B cell (primary cell): ENCODE results near the gene HES1. TPM values are rescaled to one million over a fixed set of nuclear protein-coding genes. Genes with fewer than 3 reads are reported as not detected.

ENCODE experiments used
- ATAC-seq: fragments of 200-7000 bp; cut with Tn5 transposase; one replicate; pipeline ENCODE4 v1.10.0; 2021; ENCODE audit warnings: low read depth, mild to moderate bottlenecking, moderate number of reproducible peaks, moderate library complexity
- CTCF ChIA-PET: fragments of 350-600 bp; sonication (Branson Sonifier 250); formaldehyde crosslinking; loops from one replicate; lab custom pipeline; 2021; ENCODE audit warnings: antibody characterized with exemption, inconsistent platforms; lab: Charles Lee
- POLR2A ChIA-PET: fragments of 350-600 bp; sonication (Branson Sonifier 250); formaldehyde crosslinking; loops from one replicate; lab custom pipeline; 2021; ENCODE audit warnings: antibody characterized with exemption; lab: Charles Lee
- DNase-seq: peaks from one replicate; pipeline ENCODE4 v3.0.0; 2013
- H2AFZ ChIP-seq: 2 replicates; pipeline ENCODE4 v1.6.1; 2012; ENCODE audit warnings: mild to moderate bottlenecking, low read depth, low read length; ENCODE audit not compliant: insufficient read depth, poor library complexity, severe bottlenecking
- H3K27ac ChIP-seq, 2 donors: 1 replicate in 1 of 2; 2 replicates in 1 of 2; pipeline ENCODE4 v1.5.1; 2012 to 2013; ENCODE audit warnings: low read length in 2 of 2, mild to moderate bottlenecking in 2 of 2, moderate library complexity in 1 of 2
- H3K27me3 ChIP-seq, 4 experiments: fragments of 200-600 bp in 1 of 4; sonication (generic) in 1 of 4; replicated peaks in 1 of 4; 1 replicate in 2 of 4; 2 replicates in 2 of 4; pipeline versions ENCODE4 v1.6.1 to v1.7.0; 2013 to 2016; ENCODE audit warnings: low read length in 3 of 4, mild to moderate bottlenecking in 2 of 4, mixed read lengths in 1 of 4, moderate library complexity in 1 of 4; ENCODE audit not compliant: insufficient read depth in 4 of 4, control insufficient read depth in 3 of 4; ENCODE audit errors: control extremely low read depth in 1 of 4
- H3K36me3 ChIP-seq, 2 experiments: replicated peaks in 1 of 2; 1 replicate in 1 of 2; 2 replicates in 1 of 2; pipeline versions ENCODE4 v1.6.1 to v1.7.1; 2013; ENCODE audit warnings: low read length in 1 of 2; ENCODE audit not compliant: insufficient read depth in 2 of 2, control insufficient read depth in 1 of 2; ENCODE audit errors: control extremely low read depth in 1 of 2, extremely low read depth in 1 of 2
- H3K4me1 ChIP-seq, 2 donors: fragments of 200-600 bp in 1 of 2; sonication (generic) in 1 of 2; 1 replicate in 1 of 2; 2 replicates in 1 of 2; pipeline versions ENCODE4 v1.5.1 to v1.6.1; 2013 to 2017; ENCODE audit warnings: low read length in 2 of 2; ENCODE audit not compliant: control insufficient read depth in 2 of 2, insufficient read depth in 2 of 2
- H3K4me2 ChIP-seq: replicated peaks from 2 replicates; pipeline ENCODE3; 2012; ENCODE audit warnings: mild to moderate bottlenecking, low read depth, low read length; ENCODE audit not compliant: poor library complexity, severe bottlenecking
- H3K4me3 ChIP-seq, 5 experiments: fragments of 200-600 bp in 1 of 5; sonication (generic) in 1 of 5; 1 replicate in 3 of 5; 2 replicates in 2 of 5; pipeline versions ENCODE4 v1.5.1 to v1.7.0; 2011 to 2016; ENCODE audit warnings: low read length in 4 of 5, mild to moderate bottlenecking in 4 of 5, low read depth in 2 of 5, control low read depth in 1 of 5, moderate library complexity in 1 of 5; ENCODE audit not compliant: insufficient read depth in 1 of 5; ENCODE audit errors: control extremely low read depth in 1 of 5, extremely low read depth in 1 of 5
- H3K79me2 ChIP-seq: fragments of 200-600 bp; sonication (generic); one replicate; pipeline ENCODE4 v1.6.0; 2016; ENCODE audit warnings: low read length; ENCODE audit not compliant: control insufficient read depth, insufficient read depth
- H3K9ac ChIP-seq: fragments of 200-600 bp; sonication (generic); 2 replicates; pipeline ENCODE4 v1.6.1; 2017; ENCODE audit warnings: mild to moderate bottlenecking, low read length, moderate library complexity
- H3K9me3 ChIP-seq, 3 donors: one replicate each; pipeline versions ENCODE4 v1.6.1 to v1.7.1; 2013; ENCODE audit warnings: low read length in 2 of 3; ENCODE audit not compliant: control insufficient read depth in 2 of 3, insufficient read depth in 1 of 3; ENCODE audit errors: control extremely low read depth in 1 of 3
- H4K20me1 ChIP-seq: 2 replicates; pipeline ENCODE4 v1.6.0; 2012; ENCODE audit warnings: mild to moderate bottlenecking, low read length; ENCODE audit not compliant: insufficient read depth, control insufficient read depth, poor library complexity, severe bottlenecking
- H3K27ac Mint-ChIP-seq: one replicate; pipeline ENCODE4 v1.8.0; 2021; ENCODE audit warnings: mixed read lengths
- H3K27me3 Mint-ChIP-seq: one replicate; pipeline ENCODE4 v1.8.0; 2021; ENCODE audit warnings: mixed read lengths
- H3K4me1 Mint-ChIP-seq: one replicate; pipeline ENCODE4 v1.8.0; 2021; ENCODE audit warnings: mixed read lengths
- H3K4me3 Mint-ChIP-seq: one replicate; pipeline ENCODE4 v1.8.0; 2021; ENCODE audit warnings: mixed read lengths
- H3K9me3 Mint-ChIP-seq: one replicate; pipeline ENCODE4 v1.8.0; 2022; ENCODE audit warnings: mixed read lengths; ENCODE audit not compliant: insufficient read depth
- EZH2 ChIP-seq: IDR thresholded peaks from 2 replicates; pipeline ENCODE4 v1.6.1; 2012; ENCODE audit warnings: borderline replicate concordance, low read depth, mild to moderate bottlenecking, moderate library complexity, low read length; ENCODE audit not compliant: insufficient read depth, poor library complexity, severe bottlenecking
- WGBS: methylation state at CpG from one replicate; pipeline ENCODE4 v1.1.5; 2013; ENCODE audit warnings: missing lambda C conversion rate; ENCODE audit not compliant: insufficient coverage; 5-methylcytosine and 5-hydroxymethylcytosine counted together
- intact Hi-C: fragments of 100-400 bp; cut with micrococcal nuclease; formaldehyde crosslinking; loops from one replicate; pipeline ENCODE4 v1.10.0; 2022
- polyA plus RNA-seq: library from polyadenylated mRNA; depleted of rRNA; stranded (reverse); fragments of >200 nt; gene quantifications from 2 replicates; pipeline ENCODE4 v1.2.3, GENCODE V29; 2012
- total RNA-seq, 2 donors: library from RNA; stranded (reverse); fragments of 120-200 nt in 1 of 2; gene quantifications; 1 replicate in 1 of 2; 2 replicates in 1 of 2; pipeline versions ENCODE4 v1.2.3 to v1.2.4, GENCODE V29; 2013 to 2022
- TF ChIP-seq, protein P1 (sequence below): fragments of 200-600 bp; IDR thresholded peaks from one replicate; pipeline ENCODE4 v1.8.0; 2022; ENCODE audit warnings: antibody characterized with exemption, mild to moderate bottlenecking

HES1 gene
- total and polyA plus RNA-seq, 2 donors (not counting 1 experiment from before 2014, with no cell fraction given) = 2.4 to 60.3 TPM

DNA sequence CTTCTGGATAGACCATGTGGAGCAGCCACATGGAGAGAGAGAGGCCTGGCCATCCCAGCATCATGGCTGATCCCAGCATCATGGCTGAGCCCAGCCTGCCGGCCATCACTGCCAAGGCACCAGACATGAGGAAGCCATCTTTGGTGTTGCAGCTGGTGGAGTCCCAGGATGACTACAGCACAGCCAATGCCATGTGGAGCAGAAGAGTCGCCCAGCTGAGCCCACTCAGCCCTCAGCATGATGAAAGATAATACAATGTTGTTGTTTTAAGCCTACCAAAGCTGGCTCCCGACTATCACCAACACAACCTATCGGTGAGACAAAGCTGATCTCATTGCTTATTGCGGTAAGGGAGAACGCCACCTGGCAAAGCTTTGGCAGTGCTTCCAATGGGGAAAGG, 18.4 kb downstream of the HES1 start:
- no peak overlapping the region for H3K4me3 Mint-ChIP-seq
- no peaks in the 10 kb centered on the region for H3K36me3 ChIP-seq
- H3K4me2 ChIP-seq = no peak overlapping the region
- H3K27ac Mint-ChIP-seq = no peak overlapping the region
- H3K4me1 Mint-ChIP-seq = no peaks in the 10 kb centered on the region
- ChIA-PET POLR2A (no interaction called here), CTCF (no interaction called here)
- H3K27me3 ChIP-seq = peaks cover 0 to 20% (median 6%) of the 10 kb centered on the region in 4 experiments
- no peaks in the 10 kb centered on the region for H3K9me3 Mint-ChIP-seq
- no peaks in the 10 kb centered on the region for H4K20me1 ChIP-seq
- H3K9me3 ChIP-seq = peaks cover 0 to 9% (median 1%) of the 10 kb centered on the region in 3 donors
- H3K4me1 ChIP-seq = no peaks in the 10 kb centered on the region
- DNase-seq (no peak), ATAC-seq (no peak)
- H3K27ac ChIP-seq = no peak overlapping the region
- WGBS = 100% methylated on average over 3 of the region's 6 CpGs
- intact Hi-C loops = no loop called here
- no peaks in the 10 kb centered on the region for H3K79me2 ChIP-seq
- TF ChIP-seq EZH2 = no peak
- TF ChIP-seq, protein P1, sequence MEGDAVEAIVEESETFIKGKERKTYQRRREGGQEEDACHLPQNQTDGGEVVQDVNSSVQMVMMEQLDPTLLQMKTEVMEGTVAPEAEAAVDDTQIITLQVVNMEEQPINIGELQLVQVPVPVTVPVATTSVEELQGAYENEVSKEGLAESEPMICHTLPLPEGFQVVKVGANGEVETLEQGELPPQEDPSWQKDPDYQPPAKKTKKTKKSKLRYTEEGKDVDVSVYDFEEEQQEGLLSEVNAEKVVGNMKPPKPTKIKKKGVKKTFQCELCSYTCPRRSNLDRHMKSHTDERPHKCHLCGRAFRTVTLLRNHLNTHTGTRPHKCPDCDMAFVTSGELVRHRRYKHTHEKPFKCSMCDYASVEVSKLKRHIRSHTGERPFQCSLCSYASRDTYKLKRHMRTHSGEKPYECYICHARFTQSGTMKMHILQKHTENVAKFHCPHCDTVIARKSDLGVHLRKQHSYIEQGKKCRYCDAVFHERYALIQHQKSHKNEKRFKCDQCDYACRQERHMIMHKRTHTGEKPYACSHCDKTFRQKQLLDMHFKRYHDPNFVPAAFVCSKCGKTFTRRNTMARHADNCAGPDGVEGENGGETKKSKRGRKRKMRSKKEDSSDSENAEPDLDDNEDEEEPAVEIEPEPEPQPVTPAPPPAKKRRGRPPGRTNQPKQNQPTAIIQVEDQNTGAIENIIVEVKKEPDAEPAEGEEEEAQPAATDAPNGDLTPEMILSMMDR = no peak
- H3K27me3 Mint-ChIP-seq = peaks cover 35% of the 10 kb centered on the region
- H3K4me3 ChIP-seq = no peak overlapping the region
- no peak overlapping the region for H2AFZ ChIP-seq
- H3K9ac ChIP-seq = no peak overlapping the region

DNA sequence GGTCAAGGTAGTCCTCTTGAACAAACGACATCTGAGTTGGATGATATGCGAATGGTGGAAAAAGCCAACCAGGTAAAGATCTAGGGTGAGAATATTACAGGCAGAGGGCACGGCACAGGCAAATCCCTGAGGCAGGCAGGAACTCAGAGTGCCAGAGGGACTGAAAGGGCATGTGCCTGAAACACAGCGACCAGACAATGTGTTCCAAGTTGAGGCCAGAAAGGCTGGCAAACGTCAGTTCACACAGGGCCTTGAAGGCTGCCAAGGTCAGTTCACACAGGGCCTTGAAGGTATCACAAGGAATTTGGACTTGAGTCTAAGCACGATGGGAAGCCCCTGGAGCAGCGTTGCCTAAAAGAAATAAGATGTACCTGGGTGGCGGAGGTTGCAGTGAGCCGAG, 20.1 kb downstream of the HES1 start:
- H3K36me3 ChIP-seq = no peaks in the 10 kb centered on the region
- no peak overlapping the region for H2AFZ ChIP-seq
- no peaks in the 10 kb centered on the region for H3K4me1 Mint-ChIP-seq
- intact Hi-C loops = no loop called here
- H3K27me3 ChIP-seq = peaks cover 0 to 33% (median 6%) of the 10 kb centered on the region in 4 experiments
- no peak overlapping the region for H3K4me3 Mint-ChIP-seq
- H3K9me3 Mint-ChIP-seq = no peaks in the 10 kb centered on the region
- WGBS = 96% methylated on average over 9 of the region's 9 CpGs
- H3K4me2 ChIP-seq = no peak overlapping the region
- ATAC-seq (no peak), DNase-seq (no peak)
- no peak overlapping the region for H3K27ac ChIP-seq
- no peaks in the 10 kb centered on the region for H3K79me2 ChIP-seq
- no peaks in the 10 kb centered on the region for H4K20me1 ChIP-seq
- no peaks in the 10 kb centered on the region for H3K4me1 ChIP-seq
- no peak overlapping the region for H3K9ac ChIP-seq
- no peak overlapping the region for H3K27ac Mint-ChIP-seq
- ChIA-PET POLR2A (no interaction called here), CTCF (no interaction called here)
- TF ChIP-seq, protein P1 = no peak
- no peak for TF ChIP-seq EZH2
- peaks cover 0 to 9% (median 1%) of the 10 kb centered on the region in 3 donors for H3K9me3 ChIP-seq
- no peak overlapping the region for H3K4me3 ChIP-seq
- peaks cover 35% of the 10 kb centered on the region for H3K27me3 Mint-ChIP-seq
